Measurements from ENCODE around the gene ZNF101. TPM values are rescaled to one million over a fixed set of nuclear protein-coding genes. Genes with fewer than 3 reads are reported as not detected.

The ZNF101 gene
- total RNA-seq, 1 experiment from 2014 or later: 12.8 TPM

DNA sequence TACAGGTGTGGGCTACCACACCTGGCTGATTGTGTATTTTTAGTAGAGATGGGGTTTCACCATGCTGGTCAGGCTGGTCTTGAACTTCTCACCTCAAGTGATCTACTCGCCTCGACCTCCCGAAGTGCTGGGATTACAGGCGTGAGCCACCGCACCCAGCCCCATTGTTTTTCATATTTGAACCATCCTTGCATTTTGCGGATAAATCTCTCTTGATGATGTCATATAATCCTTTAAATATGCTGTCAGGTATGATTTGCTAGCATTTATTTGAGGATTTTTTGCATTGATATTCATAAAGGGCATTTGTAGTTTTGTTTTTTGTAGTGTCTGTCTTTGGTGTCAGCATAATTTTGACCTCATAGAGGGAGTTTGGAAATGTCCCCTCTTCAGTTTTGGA is 5.7 kb downstream of the ZNF101 start:
- intact Hi-C loops (cut with micrococcal nuclease): no loop called here
- peaks cover 5 to 9% of the 10 kb centered on the region in 2 experiments for H3K4me1 ChIP-seq (ENCODE audit: control insufficient read depth in 1 of 2, insufficient read depth in 2 of 2, low read length in 2 of 2)
- H3K9me2 ChIP-seq (ENCODE audit: insufficient read depth): no peaks in the 10 kb centered on the region
- ATAC-seq: no peak
- peaks cover 56% of the 10 kb centered on the region for H3K79me2 ChIP-seq (ENCODE audit: insufficient read depth, low read length)
- peaks cover 2 to 39% of the 10 kb centered on the region in 2 experiments for H3K36me3 ChIP-seq (ENCODE audit: control insufficient read depth in 1 of 2, insufficient read depth in 2 of 2, low read length in 2 of 2)
- no peak overlapping the region for H3K4me2 ChIP-seq (ENCODE audit: low read length)
- no peak overlapping the region for H3K4me3 ChIP-seq (replicated peaks in 1 of 2; ENCODE audit: low read depth in 1 of 2, low read length in 2 of 2)
- no peak overlapping the region for H3K27ac ChIP-seq (ENCODE audit: low read depth, low read length)
- ChIA-PET POLR2A (no interaction called here), CTCF (no interaction called here), RAD21 (ENCODE audit: low non-redundant PET in 1 of 2, low total read pairs in 2 of 2, uncharacterized antibody in 2 of 2, unreplicated experiment in 2 of 2) (no interaction called here)
- BruUV-seq (replicated peaks): no TSS peak
- no peak for TF ChIP-seq SIN3A (IDR thresholded peaks at IDR 0.05; ENCODE audit: low read depth)
- no peak for TF ChIP-seq SRF (IDR thresholded peaks at IDR 0.05; ENCODE audit: low read depth)
- no peak for TF ChIP-seq ELF1 (IDR thresholded peaks at IDR 0.05; ENCODE audit: borderline replicate concordance, low read depth)
- TF ChIP-seq, protein P1, sequence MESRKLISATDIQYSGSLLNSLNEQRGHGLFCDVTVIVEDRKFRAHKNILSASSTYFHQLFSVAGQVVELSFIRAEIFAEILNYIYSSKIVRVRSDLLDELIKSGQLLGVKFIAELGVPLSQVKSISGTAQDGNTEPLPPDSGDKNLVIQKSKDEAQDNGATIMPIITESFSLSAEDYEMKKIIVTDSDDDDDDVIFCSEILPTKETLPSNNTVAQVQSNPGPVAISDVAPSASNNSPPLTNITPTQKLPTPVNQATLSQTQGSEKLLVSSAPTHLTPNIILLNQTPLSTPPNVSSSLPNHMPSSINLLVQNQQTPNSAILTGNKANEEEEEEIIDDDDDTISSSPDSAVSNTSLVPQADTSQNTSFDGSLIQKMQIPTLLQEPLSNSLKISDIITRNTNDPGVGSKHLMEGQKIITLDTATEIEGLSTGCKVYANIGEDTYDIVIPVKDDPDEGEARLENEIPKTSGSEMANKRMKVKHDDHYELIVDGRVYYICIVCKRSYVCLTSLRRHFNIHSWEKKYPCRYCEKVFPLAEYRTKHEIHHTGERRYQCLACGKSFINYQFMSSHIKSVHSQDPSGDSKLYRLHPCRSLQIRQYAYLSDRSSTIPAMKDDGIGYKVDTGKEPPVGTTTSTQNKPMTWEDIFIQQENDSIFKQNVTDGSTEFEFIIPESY (IDR thresholded peaks at IDR 0.05; ENCODE audit: extremely low read depth, insufficient replicate concordance, low read length): no peak
- no peak for TF ChIP-seq CEBPB (IDR thresholded peaks at IDR 0.05; ENCODE audit: low read depth)
- no peak for TF ChIP-seq ZFX (IDR thresholded peaks at IDR 0.05)
- no peak for TF ChIP-seq ZNF274 (IDR thresholded peaks at IDR 0.05; ENCODE audit: low read depth, low read length)
- no peak for TF ChIP-seq CBX3 (IDR thresholded peaks at IDR 0.05; ENCODE audit: low read depth)
- TF ChIP-seq, protein P2, sequence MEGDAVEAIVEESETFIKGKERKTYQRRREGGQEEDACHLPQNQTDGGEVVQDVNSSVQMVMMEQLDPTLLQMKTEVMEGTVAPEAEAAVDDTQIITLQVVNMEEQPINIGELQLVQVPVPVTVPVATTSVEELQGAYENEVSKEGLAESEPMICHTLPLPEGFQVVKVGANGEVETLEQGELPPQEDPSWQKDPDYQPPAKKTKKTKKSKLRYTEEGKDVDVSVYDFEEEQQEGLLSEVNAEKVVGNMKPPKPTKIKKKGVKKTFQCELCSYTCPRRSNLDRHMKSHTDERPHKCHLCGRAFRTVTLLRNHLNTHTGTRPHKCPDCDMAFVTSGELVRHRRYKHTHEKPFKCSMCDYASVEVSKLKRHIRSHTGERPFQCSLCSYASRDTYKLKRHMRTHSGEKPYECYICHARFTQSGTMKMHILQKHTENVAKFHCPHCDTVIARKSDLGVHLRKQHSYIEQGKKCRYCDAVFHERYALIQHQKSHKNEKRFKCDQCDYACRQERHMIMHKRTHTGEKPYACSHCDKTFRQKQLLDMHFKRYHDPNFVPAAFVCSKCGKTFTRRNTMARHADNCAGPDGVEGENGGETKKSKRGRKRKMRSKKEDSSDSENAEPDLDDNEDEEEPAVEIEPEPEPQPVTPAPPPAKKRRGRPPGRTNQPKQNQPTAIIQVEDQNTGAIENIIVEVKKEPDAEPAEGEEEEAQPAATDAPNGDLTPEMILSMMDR (IDR thresholded peaks at IDR 0.05 in 2 of 3, conservative IDR thresholded peaks at IDR 0.05 in 1 of 3; ENCODE audit: borderline replicate concordance in 1 of 3, insufficient read depth in 1 of 3, low read depth in 2 of 3, low read length in 2 of 3): no peak
- no peak for TF ChIP-seq EGR1 (IDR thresholded peaks at IDR 0.05; ENCODE audit: low read depth)
- TF ChIP-seq JUND (IDR thresholded peaks at IDR 0.05): no peak
- TF ChIP-seq, protein P3, sequence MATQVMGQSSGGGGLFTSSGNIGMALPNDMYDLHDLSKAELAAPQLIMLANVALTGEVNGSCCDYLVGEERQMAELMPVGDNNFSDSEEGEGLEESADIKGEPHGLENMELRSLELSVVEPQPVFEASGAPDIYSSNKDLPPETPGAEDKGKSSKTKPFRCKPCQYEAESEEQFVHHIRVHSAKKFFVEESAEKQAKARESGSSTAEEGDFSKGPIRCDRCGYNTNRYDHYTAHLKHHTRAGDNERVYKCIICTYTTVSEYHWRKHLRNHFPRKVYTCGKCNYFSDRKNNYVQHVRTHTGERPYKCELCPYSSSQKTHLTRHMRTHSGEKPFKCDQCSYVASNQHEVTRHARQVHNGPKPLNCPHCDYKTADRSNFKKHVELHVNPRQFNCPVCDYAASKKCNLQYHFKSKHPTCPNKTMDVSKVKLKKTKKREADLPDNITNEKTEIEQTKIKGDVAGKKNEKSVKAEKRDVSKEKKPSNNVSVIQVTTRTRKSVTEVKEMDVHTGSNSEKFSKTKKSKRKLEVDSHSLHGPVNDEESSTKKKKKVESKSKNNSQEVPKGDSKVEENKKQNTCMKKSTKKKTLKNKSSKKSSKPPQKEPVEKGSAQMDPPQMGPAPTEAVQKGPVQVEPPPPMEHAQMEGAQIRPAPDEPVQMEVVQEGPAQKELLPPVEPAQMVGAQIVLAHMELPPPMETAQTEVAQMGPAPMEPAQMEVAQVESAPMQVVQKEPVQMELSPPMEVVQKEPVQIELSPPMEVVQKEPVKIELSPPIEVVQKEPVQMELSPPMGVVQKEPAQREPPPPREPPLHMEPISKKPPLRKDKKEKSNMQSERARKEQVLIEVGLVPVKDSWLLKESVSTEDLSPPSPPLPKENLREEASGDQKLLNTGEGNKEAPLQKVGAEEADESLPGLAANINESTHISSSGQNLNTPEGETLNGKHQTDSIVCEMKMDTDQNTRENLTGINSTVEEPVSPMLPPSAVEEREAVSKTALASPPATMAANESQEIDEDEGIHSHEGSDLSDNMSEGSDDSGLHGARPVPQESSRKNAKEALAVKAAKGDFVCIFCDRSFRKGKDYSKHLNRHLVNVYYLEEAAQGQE (IDR thresholded peaks at IDR 0.05; ENCODE audit: low read depth): no peak
- no peak for TF ChIP-seq POLR2AphosphoS5 (IDR thresholded peaks at IDR 0.05; ENCODE audit: low read depth, low read length)
- no peak for TF ChIP-seq POLR2A (IDR thresholded peaks at IDR 0.05; ENCODE audit: borderline replicate concordance, extremely low read depth, insufficient read depth, insufficient read length)
- TF ChIP-seq RAD21 (IDR thresholded peaks at IDR 0.05; ENCODE audit: low read depth): no peak
- no peak for TF ChIP-seq TCF7L2 (IDR thresholded peaks at IDR 0.05; ENCODE audit: borderline replicate concordance, extremely low read depth, insufficient read depth, insufficient read length)
- TF ChIP-seq SP1 (IDR thresholded peaks at IDR 0.05; ENCODE audit: low read depth): no peak
- no peak overlapping the region for H3K9ac ChIP-seq (ENCODE audit: low read length)
- DNase-seq (ENCODE audit: low read depth, low spot score): no peak
- H2AFZ ChIP-seq (ENCODE audit: low read depth, low read length, poor library complexity, severe bottlenecking): no peak overlapping the region
- H3K27me3 ChIP-seq (ENCODE audit: insufficient read depth, low read length): no peaks in the 10 kb centered on the region
- peaks cover 12 to 17% of the 10 kb centered on the region in 2 experiments for H3K9me3 ChIP-seq (ENCODE audit: control insufficient read depth in 1 of 2, insufficient read depth in 1 of 2, low read depth in 1 of 2, low read length in 2 of 2)
- no peaks in the 10 kb centered on the region for H4K20me1 ChIP-seq (ENCODE audit: insufficient read depth)
